MG63 (cell line): ENCODE data around the gene FRMD8. TPM values are rescaled to one million over a fixed set of nuclear protein-coding genes. Genes with fewer than 3 reads are reported as not detected.
A peak's percentile ranks its signal among the peaks of the same experiment; 100 is the strongest.

Experiments used
- DNase-seq: peaks from one replicate; pipeline ENCODE4 v3.0.0-alpha.2; 2020
- H3K27me3 ChIP-seq: fragments of 250-450 bp; sonication (Bioruptor Pico); 2 replicates; pipeline ENCODE4 v1.5.1; 2020; ENCODE audit warnings: mild to moderate bottlenecking, moderate library complexity
- H3K36me3 ChIP-seq: fragments of 250-450 bp; sonication (Bioruptor Pico); 2 replicates; pipeline ENCODE4 v1.5.1; 2020; ENCODE audit warnings: mild to moderate bottlenecking, moderate library complexity
- H3K4me3 ChIP-seq: fragments of 250-450 bp; sonication (Bioruptor Pico); 2 replicates; pipeline ENCODE4 v1.5.1; 2020; ENCODE audit warnings: mild to moderate bottlenecking, moderate library complexity
- H3K9me3 ChIP-seq: fragments of 250-450 bp; sonication (Bioruptor Pico); 2 replicates; pipeline ENCODE4 v1.5.1; 2020; ENCODE audit warnings: mild to moderate bottlenecking, moderate library complexity
- total RNA-seq: library from RNA; depleted of rRNA; stranded (reverse); fragments of >200 nt; shearing (Covaris generic); gene quantifications from 2 replicates; pipeline ENCODE4 v1.2.3, GENCODE V29; 2014; ENCODE audit warnings: low replicate concordance

FRMD8 gene
- total RNA-seq, 1 experiment from 2014 or later, result 44.1 TPM

DNA sequence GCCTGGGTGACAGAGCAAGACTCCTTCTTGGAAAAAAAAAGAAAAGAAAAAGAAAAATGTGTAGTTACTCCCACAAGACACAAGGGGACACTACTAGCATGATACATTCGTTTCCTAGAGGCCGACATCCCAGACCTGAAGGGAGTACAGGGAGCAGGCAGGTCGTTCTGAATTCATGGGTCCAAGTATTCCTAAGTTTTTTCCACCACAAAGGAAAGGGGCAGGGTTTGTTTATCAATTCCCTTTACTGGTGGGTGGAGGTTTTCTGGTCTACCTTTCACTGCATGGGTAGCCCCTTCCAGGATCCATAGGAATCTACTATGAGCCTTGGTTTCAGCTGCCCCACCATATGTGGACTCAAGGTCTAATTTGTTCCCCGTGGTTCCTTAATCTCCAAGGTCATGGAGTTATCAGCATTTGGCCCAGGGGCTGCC, 20.1 kb upstream of the FRMD8 start:
- Histone ChIP-seq H3K9me3 (no peaks in the 10 kb centered on the region), H3K4me3 (no peak overlapping the region), H3K27me3 (no peaks in the 10 kb centered on the region), H3K36me3 (no peaks in the 10 kb centered on the region)
- DNase-seq, result peak; percentile 41

DNA sequence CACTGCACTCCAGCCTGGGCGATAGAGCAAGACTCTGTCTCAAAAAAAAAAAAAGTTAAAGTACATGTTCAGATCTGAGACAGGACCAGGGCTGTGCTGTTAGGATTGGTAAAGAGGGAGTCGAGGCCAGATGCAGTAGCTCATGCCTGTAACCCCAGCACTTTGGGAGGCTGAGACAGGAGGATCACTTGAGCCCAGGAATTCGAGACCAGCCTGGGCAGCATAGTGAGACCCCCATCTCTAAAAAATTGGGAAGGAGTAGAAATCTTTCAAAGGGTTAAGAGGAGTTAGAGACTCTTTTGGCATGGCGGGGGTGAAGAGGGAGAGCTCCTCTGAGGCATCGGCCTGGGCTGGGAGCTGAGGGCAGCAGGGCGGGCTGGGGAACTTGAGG, 15.8 kb upstream of the FRMD8 start:
- no peak for DNase-seq
- H3K4me3 ChIP-seq, result no peak overlapping the region
- no peaks in the 10 kb centered on the region for H3K36me3 ChIP-seq

DNA sequence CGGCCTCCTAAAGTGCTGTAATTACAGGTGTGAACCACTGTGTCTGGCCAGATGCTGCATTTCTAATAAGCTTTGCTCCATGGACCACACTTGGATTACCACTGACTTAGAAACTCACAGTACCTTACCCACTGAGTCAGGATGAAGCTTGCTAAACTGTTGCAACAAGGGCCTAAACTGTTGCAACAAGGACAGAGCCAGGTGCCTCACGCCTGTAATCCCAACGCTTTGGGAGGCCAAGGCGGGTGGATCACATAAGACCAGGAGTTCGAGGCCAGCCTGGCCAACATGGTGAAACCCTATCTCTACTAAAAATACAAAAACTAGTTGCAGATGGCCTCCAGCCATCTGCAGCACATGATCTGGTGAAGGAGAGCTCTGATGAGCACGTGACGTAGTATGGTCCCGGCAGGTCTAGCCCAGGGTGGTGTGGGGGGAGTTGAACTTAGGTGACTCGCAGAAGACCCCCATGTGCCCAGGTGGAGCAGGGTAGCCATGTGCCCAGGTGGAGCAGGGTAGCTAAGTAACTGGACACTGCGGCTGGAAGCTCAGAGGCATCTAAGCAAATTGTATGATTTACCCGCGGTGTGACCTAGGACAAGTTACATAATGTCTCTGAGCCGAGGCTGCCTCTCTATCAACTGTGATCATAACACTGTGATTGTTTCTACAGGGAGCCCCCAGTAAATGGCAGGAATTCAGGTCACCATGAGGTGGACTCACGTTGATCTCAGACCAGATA, 12.4 kb upstream of the FRMD8 start:
- H3K36me3 ChIP-seq, result no peaks in the 10 kb centered on the region
- H3K27me3 ChIP-seq, result no peaks in the 10 kb centered on the region
- no peak overlapping the region for H3K4me3 ChIP-seq
- no peak for DNase-seq
- no peaks in the 10 kb centered on the region for H3K9me3 ChIP-seq

More for the DNA sequence above, 15.8 kb upstream of the FRMD8 start:
- Histone ChIP-seq H3K9me3 (no peaks in the 10 kb centered on the region), H3K27me3 (no peaks in the 10 kb centered on the region)

DNA sequence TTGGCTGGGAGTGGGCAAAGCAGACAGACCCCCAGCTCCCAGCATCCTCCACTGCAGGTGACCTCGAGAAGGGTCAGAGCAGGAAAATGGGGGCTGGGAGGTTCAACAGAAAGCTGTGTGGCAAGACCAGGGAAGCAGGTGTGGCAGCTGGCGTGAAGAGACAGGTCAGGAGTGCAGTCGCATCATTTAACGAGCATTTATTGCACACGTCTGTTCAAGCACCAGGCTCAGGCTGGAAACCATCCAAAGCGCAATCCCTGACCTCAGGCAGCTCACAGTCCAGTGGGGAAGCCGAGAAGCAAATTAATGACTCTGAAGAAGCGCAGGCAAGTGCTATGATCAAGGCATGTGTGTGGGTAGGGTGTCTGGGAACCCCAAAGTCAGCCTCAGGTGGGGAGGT, 11.4 kb upstream of the FRMD8 start:
- Histone ChIP-seq H3K36me3 (no peaks in the 10 kb centered on the region), H3K4me3 (no peak overlapping the region), H3K27me3 (no peaks in the 10 kb centered on the region), H3K9me3 (no peaks in the 10 kb centered on the region)
- DNase-seq, result no peak

DNA sequence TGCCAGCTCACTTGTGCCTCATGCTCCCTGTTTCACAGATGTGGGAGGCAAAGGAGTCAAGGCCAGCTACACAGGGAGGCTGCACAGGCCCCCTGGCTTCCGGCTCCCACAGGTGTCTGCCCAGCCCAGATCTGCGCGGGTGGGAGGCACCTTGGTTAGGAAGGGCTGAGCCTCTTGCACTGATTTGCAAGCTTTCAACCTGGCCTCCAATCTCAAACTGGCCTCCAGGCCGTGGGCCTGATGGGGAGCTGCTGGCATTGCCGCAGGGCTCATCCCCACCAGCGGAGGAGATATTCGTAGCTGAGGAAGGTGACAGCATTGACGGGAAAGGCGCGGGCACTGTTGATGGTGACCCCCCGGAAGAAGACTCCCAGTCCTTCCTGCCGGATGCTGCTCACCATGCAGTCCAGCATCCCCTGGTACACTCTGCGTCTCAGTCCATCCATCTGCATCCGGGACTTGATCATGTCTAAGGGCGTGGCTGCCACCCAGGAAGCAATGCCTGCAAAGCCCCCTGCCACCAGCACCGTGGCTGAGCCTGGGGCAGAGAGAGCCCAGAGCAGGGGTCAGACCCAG, 10.2 kb upstream of the FRMD8 start:
- no peaks in the 10 kb centered on the region for H3K36me3 ChIP-seq
- H3K9me3 ChIP-seq, result no peaks in the 10 kb centered on the region
- no peak for DNase-seq
- no peaks in the 10 kb centered on the region for H3K27me3 ChIP-seq
- H3K4me3 ChIP-seq, result no peak overlapping the region

DNA sequence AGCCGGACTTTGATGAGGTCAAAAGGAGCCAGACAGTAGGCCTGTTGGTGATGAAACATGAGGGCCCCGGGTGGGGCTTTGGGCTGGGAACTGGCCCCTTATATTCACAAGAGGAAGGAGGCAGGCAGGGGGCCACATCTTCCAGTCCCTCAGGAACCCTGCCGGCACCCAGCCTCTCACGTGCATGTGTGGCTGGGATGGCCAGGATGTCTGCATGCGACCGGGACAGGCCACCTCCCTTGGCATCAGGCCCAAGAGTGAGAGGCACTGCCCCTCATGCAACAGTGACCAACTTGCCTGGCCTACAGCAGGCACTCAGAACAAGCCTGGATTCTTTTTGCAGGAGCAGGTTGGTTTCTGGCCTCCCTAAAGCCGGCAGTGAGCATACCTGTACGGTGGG, 9.4 kb upstream of the FRMD8 start:
- no peak for DNase-seq
- no peak overlapping the region for H3K4me3 ChIP-seq
- H3K36me3 ChIP-seq, result no peaks in the 10 kb centered on the region
- H3K9me3 ChIP-seq, result no peaks in the 10 kb centered on the region
- no peaks in the 10 kb centered on the region for H3K27me3 ChIP-seq

DNA sequence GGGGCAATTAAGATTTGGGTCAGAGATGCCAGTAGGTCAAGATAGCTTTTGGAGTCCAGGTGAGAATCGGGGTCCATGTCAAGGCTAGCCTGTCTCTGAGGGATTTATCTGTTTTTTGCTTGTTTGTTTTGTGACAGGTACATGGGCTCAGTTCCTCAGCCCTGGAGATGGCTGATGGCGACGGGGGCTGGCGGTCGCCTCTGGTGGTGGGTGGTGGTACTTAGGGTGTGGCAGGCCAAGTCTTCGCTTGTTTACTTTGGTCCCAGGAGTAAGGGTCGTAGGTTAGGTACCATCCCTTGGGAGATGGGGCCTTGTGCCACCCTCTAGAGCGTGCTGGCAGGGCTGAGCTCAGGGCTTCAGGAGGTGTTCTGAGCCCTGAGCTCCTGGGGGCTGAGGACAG, 8.7 kb upstream of the FRMD8 start:
- Histone ChIP-seq H3K27me3 (no peaks in the 10 kb centered on the region), H3K36me3 (no peaks in the 10 kb centered on the region), H3K4me3 (no peak overlapping the region), H3K9me3 (no peaks in the 10 kb centered on the region)
- no peak for DNase-seq

DNA sequence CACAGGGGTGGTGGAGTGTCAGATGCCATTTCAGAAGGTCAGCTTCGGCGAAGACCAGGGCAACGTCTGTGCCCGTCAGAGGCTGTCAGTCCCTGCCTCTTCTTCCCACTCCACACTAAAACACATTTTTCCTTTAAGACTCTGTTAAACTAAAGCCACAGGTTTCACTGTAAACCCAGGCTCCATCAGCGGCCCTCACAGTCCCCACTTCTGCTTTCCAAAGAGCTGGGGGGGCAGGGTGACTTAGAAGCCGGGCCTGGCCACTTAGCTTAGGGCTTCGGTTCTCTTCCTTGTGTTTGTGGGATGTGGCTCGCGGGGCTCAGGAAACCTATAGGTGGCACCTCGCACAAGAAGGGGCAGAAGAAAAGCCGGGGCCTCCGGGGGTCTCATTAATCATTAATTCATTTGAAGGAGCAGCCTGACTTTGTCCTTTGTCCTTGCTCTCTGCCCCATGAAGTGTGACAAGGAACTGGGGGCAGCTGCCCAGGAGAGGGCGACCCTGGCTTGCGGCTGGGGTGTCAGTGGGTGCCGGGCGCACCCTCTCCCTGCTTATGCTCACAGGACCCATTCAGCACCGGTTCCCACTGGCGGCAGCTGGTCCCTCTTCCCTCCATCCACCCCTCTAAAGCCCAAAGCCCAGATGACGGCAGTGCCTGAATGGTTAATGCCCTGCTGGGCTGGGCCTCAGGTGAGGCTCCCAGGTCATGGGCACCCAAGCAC, 8.1 kb upstream of the FRMD8 start:
- Histone ChIP-seq H3K4me3 (no peak overlapping the region), H3K27me3 (no peaks in the 10 kb centered on the region), H3K36me3 (no peaks in the 10 kb centered on the region), H3K9me3 (no peaks in the 10 kb centered on the region)
- no peak for DNase-seq

DNA sequence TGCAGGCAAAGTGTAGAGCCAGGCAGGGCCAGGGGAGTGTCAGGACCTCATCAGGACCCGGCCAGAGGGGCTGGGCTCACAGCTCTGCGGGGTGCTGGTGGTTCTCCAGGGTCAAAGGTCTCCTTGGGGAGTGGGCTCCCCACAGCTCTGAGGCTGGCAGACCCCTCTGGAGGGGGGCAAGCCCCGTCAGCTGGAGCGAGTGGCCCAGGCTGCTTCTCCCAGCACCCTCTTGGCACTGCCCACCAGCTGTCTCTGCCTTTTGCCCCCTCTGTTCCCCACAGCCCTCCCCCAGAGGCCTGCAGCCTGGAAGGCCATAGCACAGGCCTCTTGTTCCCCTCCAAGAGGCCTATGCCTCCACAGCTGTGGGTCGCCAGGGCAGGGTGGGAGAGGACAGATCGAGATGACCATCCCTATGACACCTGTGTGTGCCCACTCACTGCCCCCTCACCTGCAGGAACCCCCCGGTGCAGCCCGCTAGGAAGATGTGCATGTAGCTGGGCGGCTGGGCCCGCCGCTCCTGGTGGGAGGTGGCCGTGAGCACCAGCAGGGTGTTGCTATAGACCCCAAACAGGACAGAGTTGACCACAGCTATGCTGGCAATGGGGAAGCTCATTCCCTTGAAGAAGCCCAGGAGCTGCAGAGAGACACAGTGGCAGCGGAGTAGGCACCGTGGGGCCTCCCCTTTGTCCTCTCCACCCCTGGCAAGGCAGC, 7.4 kb upstream of the FRMD8 start:
- no peaks in the 10 kb centered on the region for H3K27me3 ChIP-seq
- H3K36me3 ChIP-seq, result no peaks in the 10 kb centered on the region
- H3K9me3 ChIP-seq, result no peaks in the 10 kb centered on the region
- no peak for DNase-seq
- no peak overlapping the region for H3K4me3 ChIP-seq

DNA sequence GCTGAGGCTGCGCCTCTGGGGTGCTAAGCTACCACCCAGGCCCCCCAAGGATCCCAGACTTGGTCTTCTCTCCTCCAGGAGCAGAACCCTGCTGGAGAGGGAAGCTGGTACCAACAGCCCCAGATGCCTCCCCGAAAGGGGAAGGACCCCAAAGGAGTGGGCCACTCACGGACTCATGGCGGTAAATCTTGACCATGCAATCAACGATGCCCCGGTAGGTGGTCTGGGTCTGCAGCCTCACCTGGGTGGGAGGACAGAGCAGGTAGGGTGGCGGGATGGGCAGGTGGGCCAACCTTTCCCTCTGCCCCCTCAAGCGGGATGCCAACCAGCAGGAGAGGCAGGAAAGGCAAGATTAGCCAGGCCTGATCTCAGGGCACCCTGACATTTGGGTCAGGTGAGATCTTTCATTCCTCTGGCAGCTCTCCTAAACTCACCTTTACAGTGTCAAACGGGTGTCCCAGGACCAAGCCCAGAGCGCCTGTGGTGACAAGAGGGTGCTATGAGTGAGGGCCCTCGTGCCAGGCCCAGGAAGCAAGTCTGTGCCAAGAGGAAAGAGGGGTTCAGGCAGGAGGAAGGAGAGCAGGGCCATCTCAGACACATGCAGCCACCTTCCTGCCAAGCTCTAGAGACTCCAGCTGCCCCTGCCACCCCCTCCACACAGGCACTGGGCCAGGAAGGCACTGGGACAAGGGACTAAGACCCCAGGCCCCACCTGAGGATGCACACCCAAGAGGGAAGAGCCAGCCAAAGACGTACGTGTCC, 6.6 kb upstream of the FRMD8 start:
- H3K36me3 ChIP-seq, result no peaks in the 10 kb centered on the region
- no peak overlapping the region for H3K4me3 ChIP-seq
- no peak for DNase-seq
- no peaks in the 10 kb centered on the region for H3K27me3 ChIP-seq
- H3K9me3 ChIP-seq, result no peaks in the 10 kb centered on the region

DNA sequence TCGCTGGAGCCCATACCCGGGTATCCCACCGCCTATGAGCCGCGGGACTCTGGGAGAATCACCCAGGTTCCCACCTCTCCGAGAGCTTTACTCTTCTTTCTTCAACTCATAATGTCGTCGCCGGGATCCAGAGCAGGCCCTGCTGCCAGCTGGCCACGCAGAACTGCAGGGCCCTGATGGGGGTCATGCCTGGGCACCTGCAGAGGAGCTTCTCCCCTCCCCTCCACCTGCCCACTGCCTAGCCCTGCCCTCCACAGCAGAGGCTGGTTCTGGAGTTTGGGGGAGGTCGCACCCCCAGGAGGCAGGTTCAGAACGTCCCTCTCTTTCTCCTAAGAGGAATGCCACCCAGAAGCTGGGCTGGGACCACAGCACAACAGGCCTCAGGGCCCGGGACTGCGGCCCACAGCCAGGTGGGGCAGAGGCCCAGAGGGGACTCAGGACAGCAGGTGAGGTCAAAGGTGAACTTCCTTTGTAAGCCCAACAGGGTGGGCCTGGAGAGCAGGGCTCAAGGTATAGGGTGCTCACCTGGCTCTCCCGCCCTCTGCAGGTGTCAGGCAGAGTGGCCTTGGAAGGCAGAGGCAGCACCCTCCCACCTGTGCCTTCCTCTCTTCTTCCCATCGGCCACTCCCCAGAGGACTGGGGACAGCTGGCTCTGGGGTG, 5.8 kb upstream of the FRMD8 start:
- no peak overlapping the region for H3K4me3 ChIP-seq
- no peak for DNase-seq
- H3K9me3 ChIP-seq, result no peaks in the 10 kb centered on the region
- no peaks in the 10 kb centered on the region for H3K27me3 ChIP-seq
- no peaks in the 10 kb centered on the region for H3K36me3 ChIP-seq

DNA sequence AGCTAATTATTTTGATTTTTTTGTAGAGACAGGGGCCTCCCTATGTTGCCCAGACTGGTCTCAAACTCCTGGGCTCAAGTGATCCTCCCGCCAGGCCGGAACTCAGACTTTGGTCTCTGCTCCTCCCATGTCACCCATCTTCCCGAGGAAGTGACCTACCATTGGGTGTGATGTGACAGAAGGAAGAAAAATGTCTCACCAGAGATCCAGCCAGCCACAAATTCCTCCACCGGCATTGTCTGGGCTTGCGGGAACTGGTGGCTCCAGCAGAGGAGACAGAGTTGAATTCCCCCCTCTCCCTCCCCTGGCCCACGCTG, 4.8 kb upstream of the FRMD8 start:
- peak overlapping the region; percentile 30 for H3K4me3 ChIP-seq
- no peaks in the 10 kb centered on the region for H3K27me3 ChIP-seq
- no peaks in the 10 kb centered on the region for H3K36me3 ChIP-seq
- no peak for DNase-seq
- no peaks in the 10 kb centered on the region for H3K9me3 ChIP-seq

DNA sequence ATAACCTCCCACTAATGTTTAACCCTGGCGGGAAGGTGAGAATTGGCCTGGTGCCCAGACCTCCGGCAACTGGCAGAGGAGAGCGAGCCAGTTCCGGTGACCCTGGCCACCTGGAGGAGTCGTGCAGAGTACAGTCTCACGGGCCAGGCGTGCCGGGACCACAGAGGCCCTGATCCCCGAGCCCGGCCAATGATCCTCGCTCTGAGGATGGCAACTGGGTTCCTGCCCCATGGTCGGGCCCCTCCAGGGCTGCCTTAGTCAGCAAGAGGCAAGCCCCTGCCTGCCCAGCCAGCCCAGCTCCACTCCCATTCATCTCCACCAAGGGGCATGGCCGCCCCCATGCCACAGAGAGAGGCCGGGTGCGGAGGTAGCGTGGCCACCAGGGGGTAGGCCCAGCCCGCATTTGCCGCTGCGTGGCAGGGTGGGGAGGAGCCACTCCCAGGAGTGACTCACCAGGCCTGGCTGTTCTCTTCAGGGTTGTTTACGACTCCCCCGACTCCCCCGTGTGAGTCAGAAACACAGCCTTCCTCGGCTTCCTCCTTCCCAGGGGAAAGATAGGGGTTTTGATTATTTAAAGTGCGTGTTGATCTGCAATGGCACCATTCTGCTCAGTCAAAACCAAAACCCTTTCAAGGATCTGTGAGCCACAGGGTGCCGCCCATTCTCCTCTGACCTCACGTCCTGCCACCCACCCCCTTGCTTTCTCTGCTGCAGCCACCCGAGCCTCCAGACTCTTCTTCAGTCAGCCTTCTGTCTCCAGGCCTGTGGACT, 4.2 kb upstream of the FRMD8 start, which contains the start of gene SLC25A45:
Gene SLC25A45 (minus strand): TSS at position 614 of the 771 bp plus-strand sequence. CDS start 695 bp downstream, outside the sequence.
- no peaks in the 10 kb centered on the region for H3K9me3 ChIP-seq

DNA sequence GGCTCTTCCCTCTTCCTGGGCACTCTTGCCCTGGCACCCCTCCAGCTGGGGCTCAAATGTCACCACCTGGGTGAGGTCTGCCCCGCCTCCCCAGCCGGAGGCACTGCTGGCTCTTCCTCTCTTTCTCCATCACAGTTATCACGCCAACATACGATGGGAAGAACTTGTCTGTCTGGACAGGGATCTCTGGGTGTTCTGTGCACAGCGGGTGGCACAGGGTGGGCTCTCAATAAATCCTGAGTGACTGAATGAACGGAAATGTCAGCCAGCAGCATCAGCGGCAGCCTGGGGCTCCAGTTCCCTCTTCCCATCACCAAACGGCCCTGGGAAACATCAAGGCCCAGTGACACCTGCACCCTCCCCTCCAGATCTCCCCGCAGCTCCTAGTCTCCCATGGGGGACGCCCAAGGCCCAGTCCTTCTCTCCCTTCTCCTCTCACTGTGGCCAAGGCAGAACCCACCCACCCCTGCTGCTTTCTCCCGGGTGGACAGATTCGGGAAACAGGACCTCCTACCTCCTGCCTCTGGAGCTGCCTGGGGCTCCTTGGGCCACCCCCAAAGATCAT, 3.6 kb upstream of the FRMD8 start:
- Histone ChIP-seq H3K9me3 (no peaks in the 10 kb centered on the region), H3K36me3 (0 out of 2 replicates have a peak, but pooled peaks cover 3% of the 10 kb centered on the region), H3K4me3 (peak overlapping the region; percentile 17), H3K27me3 (no peaks in the 10 kb centered on the region)
- no peak for DNase-seq

More for the DNA sequence above, 4.2 kb upstream of the FRMD8 start, which contains the start of gene SLC25A45:
- DNase-seq, result peak; percentile 99
- Histone ChIP-seq H3K27me3 (no peaks in the 10 kb centered on the region), H3K4me3 (peak within 1 kb of the TSS; percentile 30), H3K36me3 (0 out of 2 replicates have a peak, but pooled peaks cover under 1% of the 10 kb centered on the region)

DNA sequence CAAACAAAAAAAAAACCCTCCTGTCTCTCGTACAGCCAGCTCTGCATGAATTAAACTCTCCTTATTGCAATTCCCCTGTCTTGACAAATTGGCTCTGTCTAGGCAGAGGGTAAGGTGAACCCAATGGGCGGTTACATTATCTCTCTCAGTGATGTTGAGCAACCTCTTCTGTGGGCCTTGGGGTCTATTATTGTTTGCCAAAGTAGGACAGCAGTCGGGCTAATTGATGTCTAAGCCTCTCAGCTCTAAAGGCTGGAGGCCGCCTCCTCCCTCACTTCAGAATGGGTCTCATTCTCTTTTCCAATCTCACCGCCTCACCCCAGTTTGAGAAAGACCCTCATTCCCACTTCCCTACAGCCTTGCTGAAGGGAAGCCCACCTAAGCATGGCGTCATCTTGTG, 2.7 kb upstream of the FRMD8 start:
- H3K9me3 ChIP-seq, result no peaks in the 10 kb centered on the region
- H3K27me3 ChIP-seq, result no peaks in the 10 kb centered on the region
- no peak for DNase-seq
- peaks cover 10% of the 10 kb centered on the region for H3K36me3 ChIP-seq
- no peak overlapping the region for H3K4me3 ChIP-seq
